ENCODE results near the gene AKT1.

DNA sequence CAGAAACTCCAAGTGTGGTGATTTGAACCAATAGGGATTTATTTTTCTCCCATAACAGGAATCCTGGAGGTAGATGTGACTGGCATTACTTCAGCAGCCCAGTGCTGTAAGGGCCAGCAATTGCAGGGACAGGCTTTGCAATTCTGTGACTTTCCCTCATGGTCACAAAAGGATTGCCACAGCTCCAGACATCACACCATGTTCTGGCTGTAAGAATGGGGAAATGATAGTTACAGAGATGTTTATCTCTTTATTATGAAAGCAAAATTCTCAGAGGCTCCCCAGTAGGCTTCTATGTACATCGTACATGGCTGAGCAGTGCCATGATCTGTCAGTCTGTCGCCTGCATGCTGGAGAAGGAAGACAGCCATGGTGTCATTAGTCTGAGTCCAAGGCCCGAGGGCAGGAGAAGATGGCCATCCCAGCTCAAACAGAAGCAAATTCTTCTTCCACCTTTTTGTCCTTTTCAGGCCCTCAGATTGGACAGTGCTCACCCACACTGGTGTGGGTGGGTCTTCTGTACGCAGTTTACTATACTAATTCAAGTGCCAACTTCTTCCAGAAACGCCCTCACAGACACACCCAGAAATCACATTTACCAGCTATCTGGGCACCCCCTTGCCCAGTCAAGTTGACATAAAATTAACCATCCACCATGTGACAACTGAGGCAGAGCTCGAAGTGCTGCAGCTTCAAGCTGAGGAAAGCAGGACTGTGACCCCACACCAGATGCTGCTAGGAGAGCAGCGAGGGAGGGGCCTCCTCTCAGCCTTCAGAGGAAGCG lies 22.6 kb upstream of the AKT1 start:
- TF ChIP-seq CTCF (IDR thresholded peaks at IDR 0.05) (no peak), POLR2A (IDR thresholded peaks at IDR 0.05) (no peak)
